Colonic mucosa (tissue), 4 donors: Measurements from ENCODE around the gene FCMR. TPM values are rescaled to one million over a fixed set of nuclear protein-coding genes. Genes with fewer than 3 reads are reported as not detected.

Source experiments
- DNase-seq: peaks from one replicate; pipeline ENCODE4 v3.0.0-alpha.2; 2020
- H3K27ac ChIP-seq: fragments of 200-600 bp; one replicate; pipeline ENCODE4 v1.8.0; 2021
- H3K27me3 ChIP-seq: fragments of 200-600 bp; one replicate; pipeline ENCODE4 v1.8.0; 2021
- H3K36me3 ChIP-seq: fragments of 200-600 bp; one replicate; pipeline ENCODE4 v1.8.0; 2021
- H3K4me1 ChIP-seq: fragments of 200-600 bp; one replicate; pipeline ENCODE4 v1.8.0; 2021; ENCODE audit warnings: mild to moderate bottlenecking
- H3K4me3 ChIP-seq: fragments of 200-600 bp; one replicate; pipeline ENCODE4 v1.8.0; 2021
- H3K9ac ChIP-seq, 2 donors: one replicate each; pipeline ENCODE4 v1.7.0; 2013; ENCODE audit warnings: control low read depth in 2 of 2, low read depth in 2 of 2, low read length in 2 of 2
- H3K9me3 ChIP-seq: fragments of 200-600 bp; one replicate; pipeline ENCODE4 v1.8.0; 2021
- CTCF ChIP-seq: fragments of 200-600 bp; IDR thresholded peaks from one replicate; pipeline ENCODE4 v1.8.0; 2022; ENCODE audit warnings: antibody characterized with exemption, mild to moderate bottlenecking
- intact Hi-C: fragments of 100-400 bp; cut with DNase I; formaldehyde crosslinking; loops from one replicate; pipeline ENCODE4 v1.14.1; 2022
- total RNA-seq, 2 donors: library from RNA; stranded (reverse); fragmentation: NEBNext Ultra II Directional in 1 of 2; extraction: Animal tissue kit (Norgen Biotek cat#: 25700) in 1 of 2; gene quantifications; one replicate each; pipeline ENCODE4 v1.2.1, GENCODE V29; 2021
- donor health status: healthy.
- donor health status: DM: no; HTN: no; CAD: no.
- donor health status: DM: no; HTN: no; CAD: no.

The FCMR gene
- total RNA-seq, 2 donors from 2014 or later = 2.3 to 2.7 TPM

- DNase-seq = no peak
- no peaks in the 10 kb centered on the region for H3K36me3 ChIP-seq
- H3K9ac ChIP-seq = no peak overlapping the region
- H3K27me3 ChIP-seq = no peaks in the 10 kb centered on the region
- intact Hi-C loops = loop anchor here (5.0 kb wide), 1 partner anchor 42 kb away; no protein-coding TSS in a partner anchor
- H3K4me1 ChIP-seq = peaks cover 5% of the 10 kb centered on the region
- no peak overlapping the region for H3K27ac ChIP-seq
- H3K9me3 ChIP-seq = no peaks in the 10 kb centered on the region
- no peak for TF ChIP-seq CTCF
- no peak overlapping the region for H3K4me3 ChIP-seq
Observed at GRCh38 chr1:206904423-206905142, 17.2 kb downstream of the FCMR start.

- DNase-seq = no peak
- TF ChIP-seq CTCF = no peak
- intact Hi-C loops = no loop called here
- Histone ChIP-seq H3K9me3 (no peaks in the 10 kb centered on the region), H3K27me3 (no peaks in the 10 kb centered on the region), H3K36me3 (no peaks in the 10 kb centered on the region), H3K27ac (no peak overlapping the region), H3K4me3 (no peak overlapping the region), H3K4me1 (peaks cover 1% of the 10 kb centered on the region), H3K9ac (no peak overlapping the region)
Observed at GRCh38 chr1:206903687-206904086, 18.1 kb downstream of the FCMR start.

GRCh38 chr1:206902702-206903101, 19.0 kb downstream of the FCMR start:
- Histone ChIP-seq H3K9ac (no peak overlapping the region), H3K4me1 (no peaks in the 10 kb centered on the region), H3K4me3 (no peak overlapping the region), H3K9me3 (no peaks in the 10 kb centered on the region), H3K27ac (no peak overlapping the region), H3K27me3 (no peaks in the 10 kb centered on the region), H3K36me3 (no peaks in the 10 kb centered on the region)
- intact Hi-C loops = no loop called here
- no peak for TF ChIP-seq CTCF
- DNase-seq = no peak

GRCh38 chr1:206901944-206902343, 19.8 kb downstream of the FCMR start:
- H3K27ac ChIP-seq = no peak overlapping the region
- H3K9ac ChIP-seq = no peak overlapping the region
- no peak for DNase-seq
- no peaks in the 10 kb centered on the region for H3K36me3 ChIP-seq
- H3K9me3 ChIP-seq = no peaks in the 10 kb centered on the region
- no peak overlapping the region for H3K4me3 ChIP-seq
- H3K27me3 ChIP-seq = no peaks in the 10 kb centered on the region
- TF ChIP-seq CTCF = no peak
- no peaks in the 10 kb centered on the region for H3K4me1 ChIP-seq
- intact Hi-C loops = no loop called here

- no peak for DNase-seq
- intact Hi-C loops = no loop called here
- no peak for TF ChIP-seq CTCF
- no peaks in the 10 kb centered on the region for H3K4me1 ChIP-seq
- no peaks in the 10 kb centered on the region for H3K9me3 ChIP-seq
- no peak overlapping the region for H3K9ac ChIP-seq
- no peak overlapping the region for H3K4me3 ChIP-seq
- H3K27ac ChIP-seq = no peak overlapping the region
- H3K36me3 ChIP-seq = no peaks in the 10 kb centered on the region
- no peaks in the 10 kb centered on the region for H3K27me3 ChIP-seq
Observed at GRCh38 chr1:206900149-206900548, 21.6 kb downstream of the FCMR start.
